GM21723 (cell line): ENCODE data around the gene TPRX1.
"Not testable (repeated sequence)": the region's sequence is repeated elsewhere in the genome, so short reads cannot be mapped to it uniquely, and the experiment has no call there.

Source experiments
- ATAC-seq: cut with Tn5 transposase; IDR thresholded peaks from one replicate; pipeline ENCODE4 v1.9.1; 2021; ENCODE audit warnings: mild to moderate bottlenecking, moderate library complexity; ENCODE audit not compliant: unreplicated experiment

The TPRX1 gene

DNA sequence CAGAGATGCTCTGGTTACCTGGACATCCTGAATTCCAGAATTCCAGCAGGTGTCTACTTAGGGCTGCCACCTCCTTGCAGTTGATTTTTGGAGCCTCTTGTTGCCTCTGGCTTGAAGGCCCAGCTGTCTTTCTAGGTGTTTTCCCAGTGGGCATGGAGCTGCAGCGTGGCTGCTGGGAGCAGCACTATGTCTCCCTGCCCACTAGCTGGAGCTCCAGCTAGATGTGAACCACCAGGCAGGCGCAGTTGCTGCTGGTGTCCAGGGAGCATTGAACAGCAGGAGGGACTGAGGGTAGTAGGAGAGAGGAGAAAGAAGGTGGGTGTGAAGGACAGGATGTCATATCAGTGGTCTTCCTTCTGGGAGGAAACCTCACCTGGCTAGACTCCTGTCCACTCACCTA is 35.7 kb downstream of the TPRX1 start:
- no peak for ATAC-seq

GRCh38 chr19:47767349-47767748 is 37.0 kb downstream of the TPRX1 start:
- ATAC-seq = no peak

DNA sequence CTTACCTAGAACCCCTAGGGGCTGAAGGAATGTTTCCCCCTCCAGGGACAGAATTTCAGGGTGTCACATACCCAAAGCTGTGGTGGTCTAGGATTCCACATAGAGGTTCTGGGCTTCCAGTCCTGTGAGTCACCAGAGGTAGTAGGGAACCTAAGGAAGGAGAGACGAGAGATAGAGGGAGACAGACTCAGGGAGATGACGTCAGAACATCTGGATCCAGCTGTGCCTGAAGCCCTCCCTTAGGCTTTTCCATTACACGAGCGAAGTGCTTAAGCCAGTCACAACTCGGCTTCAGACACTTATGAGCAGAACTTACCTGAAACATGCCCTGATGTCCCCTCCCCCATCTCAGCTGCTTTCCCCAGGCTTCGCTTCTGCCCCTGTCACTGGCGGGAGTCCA is 37.7 kb downstream of the TPRX1 start:
- ATAC-seq = no peak

DNA sequence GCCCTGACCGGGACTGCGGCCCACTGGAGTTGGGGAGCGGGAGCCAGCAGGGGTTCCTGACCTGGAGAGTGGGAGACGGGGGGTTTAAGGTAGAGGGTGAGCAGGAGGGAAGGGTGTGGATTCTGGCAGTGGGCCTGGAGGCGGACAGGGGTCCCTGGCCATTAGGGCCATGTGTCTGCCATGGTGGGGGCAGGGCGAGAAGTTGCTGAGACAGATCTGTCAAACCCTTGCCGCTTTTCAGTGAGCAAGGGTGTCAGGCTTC is 38.1 kb downstream of the TPRX1 start:
- ATAC-seq = no peak

GRCh38 chr19:47765523-47766358 is 38.6 kb downstream of the TPRX1 start:
- ATAC-seq = no peak

GRCh38 chr19:47764705-47765104 is 39.6 kb downstream of the TPRX1 start:
- not testable (repeated sequence) for ATAC-seq

DNA sequence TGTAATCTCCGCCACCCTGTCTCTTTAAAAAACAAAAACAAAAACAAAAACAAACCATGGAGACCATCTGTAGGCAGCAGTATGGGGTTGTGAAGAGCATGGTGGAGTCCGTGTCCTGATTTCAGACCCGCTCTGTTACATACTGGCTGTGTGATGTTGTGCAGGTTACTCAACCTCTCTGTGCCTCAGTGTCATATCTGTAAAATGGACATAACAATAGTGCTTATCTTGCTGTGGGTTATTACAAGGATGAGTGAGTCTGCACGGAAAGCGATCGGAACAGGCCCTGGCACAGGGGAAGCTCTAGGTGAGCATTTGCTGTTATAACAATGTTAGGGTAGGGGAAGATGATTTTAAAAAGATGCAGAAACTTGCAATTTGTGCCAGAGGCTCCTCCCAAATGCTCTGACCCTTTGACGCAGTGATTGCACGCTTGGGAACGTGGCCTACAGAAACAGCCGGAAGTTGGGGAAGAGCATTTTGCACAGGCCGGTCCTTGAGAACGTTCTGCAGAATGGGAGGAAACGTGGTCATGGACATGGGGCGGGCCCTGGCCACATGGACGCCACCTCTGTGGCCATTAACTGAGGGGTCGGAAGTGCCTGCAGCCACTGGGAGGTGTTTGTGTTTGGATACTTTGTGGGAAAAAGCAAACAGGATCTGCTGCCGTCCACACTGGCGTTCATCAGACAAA is 41.6 kb downstream of the TPRX1 start:
- no peak for ATAC-seq

DNA sequence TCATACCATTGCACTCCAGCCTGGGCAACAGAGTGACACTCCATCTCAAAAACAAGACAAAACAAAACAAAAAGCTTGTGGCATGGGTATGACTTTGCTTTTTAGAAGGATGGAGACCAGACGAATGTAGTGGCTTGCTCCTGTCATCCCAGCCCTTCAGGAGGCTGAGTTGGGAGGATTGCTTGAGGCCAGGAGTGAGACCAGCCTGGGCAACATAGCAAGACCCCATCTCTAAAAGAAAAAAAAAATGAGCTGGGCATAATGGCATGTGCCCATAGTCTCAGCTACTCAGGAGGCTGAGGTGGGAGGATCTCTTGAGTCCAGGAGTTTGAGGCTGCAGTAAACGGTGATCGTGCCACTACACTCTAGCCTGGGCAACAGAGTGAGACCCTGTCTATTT is 42.2 kb downstream of the TPRX1 start:
- no peak for ATAC-seq

GRCh38 chr19:47761566-47761965 is 42.8 kb downstream of the TPRX1 start:
- ATAC-seq = no peak

DNA sequence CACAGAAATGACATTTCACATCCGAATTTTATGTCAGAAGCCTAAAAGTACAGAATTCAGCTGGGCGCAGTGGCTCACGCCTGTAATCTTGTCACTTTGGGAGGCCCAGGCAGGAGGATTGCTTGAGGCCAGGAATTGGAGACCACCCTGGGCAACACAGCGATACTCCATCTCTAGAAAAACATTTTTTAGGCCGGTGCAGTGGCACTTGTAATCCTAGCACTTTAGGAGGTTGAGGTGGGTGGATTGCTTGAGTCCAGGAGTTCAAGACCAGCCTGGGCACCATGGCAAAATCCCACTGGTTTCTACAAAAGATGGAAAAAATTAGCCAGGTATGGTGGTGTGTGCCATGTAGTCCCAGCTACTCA is 43.7 kb downstream of the TPRX1 start:
- no peak for ATAC-seq

- ATAC-seq = no peak
Observed at GRCh38 chr19:47758443-47758804, 45.9 kb downstream of the TPRX1 start.

GRCh38 chr19:47757617-47758442 is 46.5 kb downstream of the TPRX1 start:
- no peak for ATAC-seq

- no peak for ATAC-seq
Observed at GRCh38 chr19:47756953-47757608, 47.3 kb downstream of the TPRX1 start.

- no peak for ATAC-seq
Observed at GRCh38 chr19:47756627-47756929, 47.8 kb downstream of the TPRX1 start.

DNA sequence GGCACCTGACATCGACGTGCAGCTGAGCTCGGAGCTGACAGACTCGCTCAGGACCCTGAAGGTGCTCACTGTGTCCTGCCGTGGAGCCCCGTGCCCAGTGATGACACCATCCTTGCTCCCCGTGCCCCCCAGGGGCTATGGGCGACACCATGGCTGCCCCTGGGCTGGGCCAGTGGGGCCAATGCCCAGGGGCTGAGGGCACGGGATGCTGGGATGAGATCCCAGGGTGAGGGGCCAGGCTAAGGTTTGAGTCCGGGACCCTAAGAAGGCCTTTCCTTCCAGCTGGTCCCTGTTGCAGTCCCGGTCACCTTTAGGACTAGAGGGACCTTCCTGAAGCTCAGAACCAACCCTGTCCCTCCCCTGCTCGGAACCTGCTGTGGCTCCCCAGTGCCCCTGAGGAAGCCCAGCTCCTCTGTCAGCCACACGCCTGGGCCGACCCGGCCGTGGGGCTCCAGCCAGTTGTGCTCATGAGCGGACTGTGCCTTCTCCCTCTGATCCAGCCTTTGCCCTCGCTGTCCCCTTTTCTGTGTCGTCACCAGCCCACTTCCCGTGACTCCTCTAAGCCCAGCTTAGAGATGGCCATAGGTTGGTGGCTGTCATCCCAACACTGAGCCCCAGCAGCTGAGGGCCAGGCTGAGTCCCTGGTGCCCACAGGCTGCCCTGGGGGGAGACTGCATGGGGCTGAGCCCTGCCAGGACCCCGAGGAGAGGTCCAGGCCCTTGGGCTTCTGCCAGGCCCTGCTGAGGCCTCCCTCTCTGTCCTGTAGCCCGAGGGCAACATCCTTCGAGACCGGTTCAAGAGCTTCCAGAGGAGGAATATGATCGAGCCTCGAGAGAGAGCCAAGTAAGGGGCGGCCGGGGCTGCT is 48.4 kb downstream of the TPRX1 start:
- no peak for ATAC-seq

DNA sequence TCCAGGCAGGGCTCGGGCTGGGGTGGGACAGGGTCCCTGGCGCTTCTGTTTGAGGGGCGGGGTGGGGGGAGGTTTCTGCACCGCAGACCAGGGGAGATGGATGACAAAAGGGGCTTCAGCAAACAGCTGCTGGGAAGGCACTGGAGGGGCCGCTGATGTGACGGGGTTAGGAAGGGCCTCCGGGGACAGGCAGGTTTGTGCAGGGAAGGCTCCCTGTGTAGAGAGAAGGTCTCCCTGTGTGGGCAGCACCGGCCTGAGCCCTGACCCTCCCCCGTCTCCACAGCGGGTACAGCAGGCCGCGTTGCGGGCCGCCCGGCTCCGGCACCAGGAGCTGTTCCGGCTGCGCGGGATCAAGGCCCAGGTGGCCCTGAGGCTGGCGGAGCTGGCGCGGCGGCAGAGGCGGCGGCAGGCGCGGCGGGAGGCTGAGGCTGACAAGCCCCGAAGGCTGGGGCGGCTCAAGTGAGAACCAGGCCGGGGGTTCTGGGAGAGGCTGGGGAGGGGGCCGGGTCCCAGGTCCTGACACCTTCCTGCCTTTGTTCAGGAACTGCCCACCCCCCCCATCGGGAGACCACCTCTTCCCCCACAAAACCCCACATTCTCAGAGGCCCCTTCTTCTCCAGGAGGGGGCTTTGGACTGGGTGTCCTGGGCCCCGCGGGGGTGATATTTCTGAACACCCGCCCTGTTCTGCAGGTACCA is 49.1 kb downstream of the TPRX1 start:
- no peak for ATAC-seq

DNA sequence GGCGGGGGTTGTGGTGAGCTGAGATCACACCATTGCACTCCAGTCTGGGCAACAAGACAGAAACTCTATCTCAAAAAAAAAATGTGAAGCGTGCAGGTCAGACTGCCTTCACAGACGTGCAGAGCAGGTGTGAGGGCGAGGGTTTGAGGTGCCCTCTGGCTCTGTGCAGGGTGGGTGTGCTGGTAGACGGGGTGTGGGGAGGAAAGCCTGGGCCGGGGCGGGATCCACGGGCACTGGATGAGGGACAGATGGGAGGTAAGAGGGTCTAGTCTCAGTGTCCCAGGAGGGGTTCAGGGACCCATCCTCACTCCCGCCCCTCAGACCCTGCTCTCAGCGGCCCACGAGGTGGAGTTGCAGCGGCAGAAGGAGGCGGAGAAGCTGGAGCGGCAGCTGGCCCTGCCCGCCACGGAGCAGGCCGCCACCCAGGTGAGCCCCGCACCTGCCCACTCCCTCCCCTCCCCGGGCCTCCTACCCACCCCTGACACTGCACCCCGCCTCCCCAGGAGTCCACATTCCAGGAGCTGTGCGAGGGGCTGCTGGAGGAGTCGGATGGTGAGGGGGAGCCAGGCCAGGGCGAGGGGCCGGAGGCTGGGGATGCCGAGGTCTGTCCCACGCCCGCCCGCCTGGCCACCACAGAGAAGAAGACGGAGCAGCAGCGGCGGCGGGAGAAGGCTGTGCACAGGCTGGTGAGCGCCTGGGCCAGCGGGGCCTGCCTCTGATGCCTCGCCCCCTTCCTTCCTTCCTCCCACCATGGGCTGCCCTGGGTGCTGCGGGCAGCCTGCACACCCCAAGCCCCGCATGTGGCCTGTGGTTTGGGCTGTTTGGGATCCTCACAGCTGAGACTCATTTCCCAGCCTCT is 49.9 kb downstream of the TPRX1 start:
- ATAC-seq = no peak

DNA sequence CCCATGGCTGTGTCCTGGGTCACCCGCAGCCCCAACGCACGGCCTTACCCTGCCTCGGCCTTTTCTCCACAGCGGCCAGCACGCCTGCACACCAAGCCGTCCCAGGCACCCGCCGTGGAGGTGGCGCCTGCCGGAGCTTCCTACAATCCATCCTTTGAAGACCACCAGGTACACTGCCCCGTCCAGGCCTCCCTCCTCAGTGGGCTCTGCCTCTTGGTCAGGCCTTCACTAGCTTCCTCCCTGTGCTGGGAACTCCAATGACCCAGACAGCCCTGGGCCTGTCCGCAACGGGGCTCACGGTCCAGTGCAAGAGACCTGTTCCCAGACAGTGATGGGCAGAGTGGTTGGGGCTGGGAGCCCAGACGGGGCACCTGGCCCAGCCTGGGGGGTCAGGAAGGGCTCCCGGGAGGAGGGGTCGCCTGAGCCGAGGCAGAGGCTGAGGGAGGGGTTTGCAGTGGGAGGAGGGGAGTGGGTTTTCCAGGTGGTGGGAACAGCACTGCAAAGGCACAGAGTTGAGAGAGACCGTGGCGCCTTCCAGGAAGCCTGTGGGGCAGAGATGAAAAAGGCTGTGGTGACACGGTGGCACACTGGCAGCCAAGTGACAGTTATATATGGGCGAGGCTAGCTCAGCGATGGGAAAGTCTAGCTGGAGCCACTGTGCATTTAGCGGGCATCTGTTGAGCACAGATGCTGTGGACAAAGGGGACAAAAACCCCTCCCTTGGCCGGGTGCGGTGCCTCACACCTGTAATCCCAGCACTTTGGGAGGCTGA is 51.7 kb downstream of the TPRX1 start:
- no peak for ATAC-seq
